Measurements from ENCODE around the gene RUSC1.
"Not testable (repeated sequence)": the region's sequence is repeated elsewhere in the genome, so short reads cannot be mapped to it uniquely, and the experiment has no call there.

The RUSC1 gene

GRCh38 chr1:155324037-155324716 is 3.5 kb downstream of the RUSC1 start:
- DNase-seq (ENCODE audit: low read depth in 2 of 2): peak; percentile 82 to 95

GRCh38 chr1:155324717-155325602 is 4.3 kb downstream of the RUSC1 start:
- DNase-seq (ENCODE audit: low read depth in 2 of 2): no peak

- no peak for DNase-seq (ENCODE audit: low read depth in 2 of 2)
Observed at GRCh38 chr1:155325603-155325893, 4.9 kb downstream of the RUSC1 start.

GRCh38 chr1:155326020-155326526 is 5.4 kb downstream of the RUSC1 start:
- DNase-seq (ENCODE audit: low read depth in 2 of 2): no peak

GRCh38 chr1:155326631-155327037 is 5.9 kb downstream of the RUSC1 start:
- DNase-seq (ENCODE audit: low read depth in 2 of 2): no peak

- DNase-seq (ENCODE audit: low read depth in 2 of 2): no peak
Observed at GRCh38 chr1:155327981-155328380, 7.3 kb downstream of the RUSC1 start.

GRCh38 chr1:155328856-155329255 is 8.2 kb downstream of the RUSC1 start:
- DNase-seq (ENCODE audit: low read depth in 2 of 2): not testable (repeated sequence)

- DNase-seq (ENCODE audit: low read depth in 2 of 2): no peak
Observed at GRCh38 chr1:155329980-155330598, 9.4 kb downstream of the RUSC1 start.

GRCh38 chr1:155334962-155335361 is 14.3 kb downstream of the RUSC1 start:
- no peak for DNase-seq (ENCODE audit: low read depth in 2 of 2)

- DNase-seq (ENCODE audit: low read depth in 2 of 2): no peak
Observed at GRCh38 chr1:155339515-155340097, 18.9 kb downstream of the RUSC1 start.

- no peak for DNase-seq (ENCODE audit: low read depth in 2 of 2)
Observed at GRCh38 chr1:155342842-155343241, 22.1 kb downstream of the RUSC1 start.

- no peak for DNase-seq (ENCODE audit: low read depth in 2 of 2)
Observed at GRCh38 chr1:155352631-155353030, 31.9 kb downstream of the RUSC1 start.

GRCh38 chr1:155360051-155360450 is 39.4 kb downstream of the RUSC1 start:
- DNase-seq (ENCODE audit: low read depth in 2 of 2): no peak

- DNase-seq (ENCODE audit: low read depth in 2 of 2): no peak
Observed at GRCh38 chr1:155379180-155379579, 58.5 kb downstream of the RUSC1 start.

- DNase-seq (ENCODE audit: low read depth in 2 of 2): no peak
Observed at GRCh38 chr1:155379631-155380090, 59.0 kb downstream of the RUSC1 start.

All from activated CD4-positive, alpha-beta T cell treated with anti-CD3 and anti-CD28 coated beads for 24 hours (primary cell).